Stimulated activated CD4-positive, alpha-beta T cell treated with anti-CD3 and anti-CD28 coated beads, Interleukin-12 subunit alpha, Interleukin-12 subunit beta, amount 100 ng/mL, for 48 hours (primary cell): ENCODE measurements around the gene ZNF263.
A peak's percentile ranks its signal among the peaks of the same experiment; 100 is the strongest.
"Not testable (repeated sequence)": the region's sequence is repeated elsewhere in the genome, so short reads cannot be mapped to it uniquely, and the experiment has no call there.

Experiments used
- DNase-seq, 3 donors: peaks; one replicate each; pipeline ENCODE4 v3.0.0-alpha.2; 2020; ENCODE audit warnings: low read depth in 2 of 3, low spot score in 1 of 3

The ZNF263 gene

GRCh38 chr16:3266873-3267537 lies 16.3 kb upstream of the ZNF263 start:
- no peak for DNase-seq

GRCh38 chr16:3268294-3268693 lies 15.0 kb upstream of the ZNF263 start:
- no peak for DNase-seq

- not testable (repeated sequence) for DNase-seq
Measured at GRCh38 chr16:3270718-3271117, 12.6 kb upstream of the ZNF263 start.

GRCh38 chr16:3271281-3271680 lies 12.0 kb upstream of the ZNF263 start:
- DNase-seq, result not testable (repeated sequence)

GRCh38 chr16:3274490-3274889 lies 8.8 kb upstream of the ZNF263 start:
- DNase-seq, result no peak

- no peak for DNase-seq
Measured at GRCh38 chr16:3274947-3275346, 8.3 kb upstream of the ZNF263 start.

- DNase-seq, result no peak
Measured at GRCh38 chr16:3276679-3277078, 6.6 kb upstream of the ZNF263 start.

- DNase-seq, result no peak
Measured at GRCh38 chr16:3281222-3281820, 2.0 kb upstream of the ZNF263 start.

- DNase-seq, result no peak
Measured at GRCh38 chr16:3282103-3282729, 1.1 kb upstream of the ZNF263 start.

- no peak for DNase-seq
Measured at GRCh38 chr16:3283543-3284447, 504 bp downstream of the ZNF263 start.

GRCh38 chr16:3285131-3285530 lies 1.8 kb downstream of the ZNF263 start:
- no peak for DNase-seq

- DNase-seq, result no peak
Measured at GRCh38 chr16:3289998-3290673, 6.8 kb downstream of the ZNF263 start.

- no peak for DNase-seq
Measured at GRCh38 chr16:3292604-3293003, 9.3 kb downstream of the ZNF263 start.

GRCh38 chr16:3295209-3295608 lies 11.9 kb downstream of the ZNF263 start:
- no peak for DNase-seq

GRCh38 chr16:3295783-3296182 lies 12.5 kb downstream of the ZNF263 start:
- DNase-seq, result no peak

- no peak for DNase-seq
Measured at GRCh38 chr16:3304370-3304769, 21.1 kb downstream of the ZNF263 start.

- DNase-seq, result peak; percentile 64 to 81 (median 71)
Measured at GRCh38 chr16:3305109-3306068, 22.1 kb downstream of the ZNF263 start, which contains the start of the genes TIGD7 and ZNF75A. TIGD7 (minus strand) TSS chr16:3305430; CDS start chr16:3300614, 4,816 bp downstream. ZNF75A (plus strand) TSS chr16:3305497; CDS start chr16:3308429, 2,932 bp downstream.

GRCh38 chr16:3306078-3306477 lies 22.8 kb downstream of the ZNF263 start:
- no peak for DNase-seq

- DNase-seq, result no peak
Measured at GRCh38 chr16:3311496-3311895, 28.2 kb downstream of the ZNF263 start.
